GM19438 (cell line): ENCODE measurements around the gene WDCP.
"Not testable (repeated sequence)": the region's sequence is repeated elsewhere in the genome, so short reads cannot be mapped to it uniquely, and the experiment has no call there.

Source experiments
- ATAC-seq: cut with Tn5 transposase; IDR thresholded peaks from one replicate; pipeline ENCODE4 v1.9.1; 2021; ENCODE audit warnings: low read depth; ENCODE audit not compliant: unreplicated experiment

WDCP gene

DNA sequence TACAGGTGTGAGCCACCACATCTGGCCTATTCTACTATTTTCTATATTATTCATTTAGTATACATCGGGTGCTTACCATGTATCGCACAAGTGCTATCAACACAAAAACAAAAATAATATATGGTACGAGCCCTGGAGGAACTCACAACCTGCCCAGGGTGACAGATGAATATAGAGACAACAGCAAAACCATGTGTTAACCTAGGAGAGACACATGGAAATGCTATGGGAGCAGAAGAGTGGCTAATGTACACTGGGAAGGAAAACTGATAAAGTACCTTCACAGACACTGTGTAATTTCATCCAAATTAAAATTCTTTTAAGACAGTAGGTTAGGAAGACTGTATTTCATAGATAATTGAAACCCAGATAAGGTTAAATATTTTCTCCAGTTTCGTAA, 25.1 kb upstream of the WDCP start:
- ATAC-seq: no peak

DNA sequence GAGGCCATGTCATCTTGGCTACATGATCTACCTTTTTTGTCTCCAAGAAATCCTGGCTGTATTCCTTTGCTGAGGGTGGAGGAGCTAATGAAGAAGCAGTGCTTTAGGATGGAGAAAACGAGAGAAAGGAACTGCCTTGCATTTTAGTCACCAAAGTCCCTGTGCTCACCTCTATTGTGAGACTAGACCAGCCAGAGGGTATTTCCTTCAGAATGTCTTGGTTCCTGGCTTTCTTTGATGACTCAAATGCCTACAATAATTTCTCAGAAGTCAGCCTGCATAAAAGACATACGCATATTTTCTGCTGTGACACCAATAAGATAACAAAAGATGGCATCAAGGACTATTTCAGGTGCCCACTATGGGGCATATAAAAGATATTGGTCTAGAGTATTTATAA, 18.1 kb upstream of the WDCP start:
- no peak for ATAC-seq

DNA sequence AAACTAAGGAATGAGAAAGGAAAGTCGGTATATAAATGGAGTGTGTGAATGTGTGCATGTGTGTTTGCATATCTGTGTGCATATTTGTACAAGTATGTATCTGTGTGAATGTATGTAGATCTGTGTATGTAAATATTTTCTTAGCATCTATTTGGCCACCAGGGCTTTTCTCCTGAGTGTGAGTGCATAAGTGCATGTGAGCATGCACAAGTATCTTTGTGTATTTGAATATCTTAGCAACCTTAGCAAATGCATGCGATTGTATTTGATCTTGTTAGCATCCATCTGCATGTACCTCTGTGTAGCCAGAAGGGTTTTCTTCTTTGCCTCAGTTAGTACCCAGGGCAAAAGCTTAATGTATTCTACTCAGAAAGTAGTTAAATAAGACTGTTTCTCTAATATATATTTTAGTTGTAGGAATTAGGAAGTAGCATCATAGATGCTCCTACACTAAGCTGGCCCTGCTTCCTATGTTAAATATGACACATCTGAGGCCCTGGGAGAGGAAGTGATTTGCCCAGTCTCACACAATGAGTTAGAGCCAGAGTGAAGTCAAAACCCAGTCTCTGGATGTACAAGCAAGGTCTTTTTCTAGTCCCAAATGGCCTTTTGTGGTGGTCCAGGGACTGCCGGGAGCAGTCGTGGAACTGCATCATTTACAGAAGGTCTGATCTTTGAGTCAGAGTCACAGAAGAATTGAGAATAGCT, 11.5 kb upstream of the WDCP start:
- ATAC-seq: no peak

DNA sequence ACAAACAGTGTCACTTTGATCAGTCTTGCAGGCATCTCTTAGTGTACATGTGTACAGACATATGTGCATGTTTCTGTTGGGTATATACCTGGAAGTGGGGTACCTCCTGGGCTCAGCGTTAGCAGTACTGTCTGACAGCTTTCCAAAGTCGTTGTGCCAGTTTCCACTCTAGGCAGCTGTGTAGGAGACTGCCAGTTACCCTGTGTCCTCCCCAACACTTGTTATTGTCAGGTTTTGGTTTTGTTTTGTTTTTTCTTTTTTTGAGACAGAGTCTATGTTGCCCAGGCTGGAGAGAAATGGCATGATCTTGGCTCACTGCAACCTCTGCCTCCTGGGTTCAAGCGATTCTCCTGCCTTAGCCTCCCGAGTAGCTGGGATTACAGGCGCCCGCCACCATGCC, 8.6 kb upstream of the WDCP start:
- ATAC-seq: no peak

DNA sequence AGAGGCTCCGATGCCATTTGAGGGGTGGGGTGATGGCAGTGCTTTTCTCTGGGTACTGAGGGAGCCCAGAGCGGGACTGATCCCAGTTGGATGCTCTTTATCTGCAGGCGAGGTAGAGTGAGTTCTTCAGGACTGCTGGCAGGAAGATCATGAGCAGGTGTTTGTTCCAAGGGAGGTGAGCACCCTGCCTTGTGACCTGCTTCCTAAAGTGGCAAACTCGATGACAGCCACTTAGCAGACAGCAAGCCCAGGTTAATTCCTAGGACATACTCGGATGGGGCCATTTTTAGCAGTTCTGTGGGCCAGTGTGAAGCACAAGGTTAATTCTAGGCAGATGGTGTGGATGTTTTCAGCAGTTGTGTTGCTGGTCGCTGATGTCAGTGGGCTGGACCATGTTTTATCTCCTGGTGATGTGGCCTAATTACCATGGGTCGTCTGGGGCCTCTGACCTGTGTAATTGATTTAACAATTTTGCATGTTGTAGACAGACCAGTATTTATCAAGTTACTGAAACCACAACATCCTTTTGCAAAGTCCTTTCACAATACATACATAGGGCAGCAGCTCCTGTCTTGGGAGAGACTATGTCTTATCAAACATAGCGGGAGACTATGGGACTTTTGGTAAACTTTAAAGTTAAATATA, 7.3 kb upstream of the WDCP start:
- ATAC-seq: no peak

DNA sequence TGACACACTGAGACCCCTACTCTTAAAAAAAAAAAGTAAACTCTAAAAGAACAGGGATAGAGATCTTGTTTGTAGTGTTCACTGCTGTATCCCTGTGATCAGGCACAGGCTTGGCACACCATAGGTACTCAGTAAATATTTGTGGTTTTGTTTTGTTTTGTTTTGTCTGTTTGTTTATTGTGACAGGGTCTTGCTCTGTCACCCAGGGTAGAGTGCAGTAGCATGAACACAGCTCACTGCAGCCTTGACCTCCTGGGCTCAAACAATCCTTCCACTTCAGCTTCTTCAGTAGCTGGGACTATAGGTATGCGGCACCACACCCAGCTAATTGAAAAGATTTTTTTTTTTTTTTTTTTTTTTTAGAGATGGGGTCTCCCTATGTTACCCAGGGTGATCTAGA, 5.8 kb upstream of the WDCP start:
- no peak for ATAC-seq

DNA sequence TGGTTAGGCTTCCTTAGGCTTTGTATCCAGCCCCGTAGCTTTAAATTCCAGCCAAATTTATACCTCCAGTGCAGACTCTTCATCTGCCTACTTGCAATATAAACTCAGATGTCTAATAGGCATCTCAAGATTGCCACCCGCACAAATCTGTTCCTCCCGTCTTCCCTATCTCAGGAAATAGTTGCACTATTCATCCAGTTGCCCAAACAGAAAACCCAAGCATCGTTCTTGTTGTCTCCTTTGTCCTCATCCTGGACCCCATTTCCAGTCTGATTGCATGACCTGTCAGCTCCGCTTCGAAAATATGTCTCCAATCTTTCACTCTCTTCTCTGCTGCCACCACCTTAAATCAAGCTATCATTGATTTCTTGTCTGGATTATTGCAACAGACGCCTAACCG, 4.6 kb upstream of the WDCP start:
- no peak for ATAC-seq

DNA sequence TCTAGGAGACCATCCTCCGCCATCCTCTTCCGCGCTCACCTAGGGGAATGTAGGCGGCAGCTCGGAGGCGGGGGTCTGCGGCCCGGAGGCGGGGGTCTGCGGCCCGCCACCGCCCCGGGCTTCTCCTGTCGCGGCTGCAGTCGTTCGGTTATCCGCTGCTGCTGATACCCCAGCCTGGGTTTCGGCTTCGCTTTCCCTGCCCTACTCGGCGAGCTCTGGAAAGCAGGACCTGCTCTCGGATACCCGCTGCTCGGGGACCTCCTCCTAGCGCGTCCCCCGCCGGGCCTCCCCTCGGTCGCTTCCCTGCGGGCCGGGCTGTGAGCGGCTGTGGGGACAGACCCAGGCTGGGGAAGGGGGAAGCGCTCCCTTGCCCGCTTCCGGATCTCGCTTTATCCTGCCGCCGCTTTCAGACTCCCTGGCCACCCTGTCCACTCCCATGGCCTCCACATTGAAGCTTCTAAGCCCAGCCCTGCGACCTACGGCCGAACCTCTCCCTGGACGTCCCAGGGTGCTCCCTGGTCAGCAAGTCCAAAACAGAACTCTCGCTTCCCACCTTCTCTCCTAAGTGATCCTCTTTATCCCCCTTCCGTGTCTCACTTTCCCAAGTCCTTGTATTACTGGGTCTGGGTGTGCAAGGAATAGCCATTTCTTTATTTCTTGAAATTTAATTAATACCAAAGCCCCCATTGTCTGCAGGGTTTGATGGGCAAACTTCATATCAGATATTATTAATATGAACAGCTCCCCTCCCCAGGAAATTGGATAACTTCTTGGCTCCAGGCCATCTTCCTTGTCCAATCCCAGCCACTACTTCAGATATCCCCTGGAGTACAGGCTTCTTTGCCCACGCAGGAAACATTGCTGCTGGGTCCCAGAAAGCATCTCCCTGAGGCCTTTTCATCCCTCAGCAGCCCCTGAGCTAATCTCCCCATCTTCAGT, 3.1 kb upstream of the WDCP start:
- ATAC-seq: no peak

DNA sequence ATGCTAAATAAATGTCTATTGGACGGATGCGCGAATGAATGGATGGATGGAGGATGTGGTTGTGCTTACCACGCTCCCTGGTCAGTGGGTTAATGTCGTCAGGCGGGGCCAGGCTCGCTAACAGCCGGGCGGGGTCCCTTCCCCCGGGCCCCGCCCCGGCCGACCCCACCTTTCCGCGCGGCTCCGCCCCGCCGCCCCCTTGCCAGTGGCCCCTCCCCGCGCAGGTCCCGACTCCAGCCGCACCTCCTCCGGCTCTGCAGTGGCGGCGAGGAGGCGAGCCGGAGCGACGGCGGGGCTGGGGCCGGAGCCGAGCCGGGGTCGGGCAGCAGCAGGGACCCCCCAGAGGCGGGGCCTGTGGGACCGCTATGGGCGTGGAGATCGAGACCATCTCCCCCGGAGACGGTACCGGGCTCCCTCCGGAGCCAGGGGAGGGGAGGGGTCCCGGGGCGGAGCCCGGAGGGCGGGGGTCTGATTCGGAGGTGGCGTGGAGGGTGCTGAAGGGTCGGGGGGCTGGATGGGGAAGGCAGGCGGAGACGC, 2.4 kb upstream of the WDCP start, which contains the start of gene FKBP1B:
Gene FKBP1B, plus strand, starts transcription at position 257 of the 537 bp plus-strand sequence. Its CDS starts 109 bp downstream, at position 366.
- ATAC-seq: no peak

DNA sequence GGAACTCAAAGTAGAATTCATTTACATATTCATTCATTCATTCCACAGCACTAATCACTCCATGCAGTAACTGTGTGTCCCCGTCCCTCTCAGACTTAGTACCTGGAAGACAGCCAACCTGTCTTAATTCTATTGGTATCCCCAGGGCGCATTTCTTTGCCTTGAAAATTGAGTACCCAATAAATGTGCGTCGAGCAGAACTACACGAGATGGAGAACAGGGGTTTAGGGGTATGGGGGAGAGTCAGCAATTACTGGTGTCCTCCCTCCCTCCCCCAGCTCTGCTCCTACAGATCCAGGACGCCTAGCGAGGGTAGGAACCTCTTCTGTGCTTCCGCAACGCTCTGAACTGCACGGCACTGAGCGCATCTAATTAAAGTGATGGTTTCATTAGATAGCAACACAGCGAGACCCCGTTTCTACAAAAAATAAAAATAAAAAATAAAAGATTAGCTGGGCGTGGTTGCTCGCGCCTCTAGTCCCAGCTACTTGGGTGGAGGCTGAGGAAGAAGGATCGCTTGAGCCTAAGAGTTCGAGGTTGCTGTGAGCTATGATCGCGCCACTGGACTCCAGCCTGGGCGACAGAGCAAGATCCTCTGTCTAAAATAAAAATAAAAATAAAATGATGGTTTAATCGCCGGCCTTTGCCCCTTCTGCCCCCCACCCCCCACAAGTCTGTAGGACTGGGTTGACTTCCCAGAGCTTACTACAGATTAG, 1.7 kb upstream of the WDCP start:
- ATAC-seq: no peak

DNA sequence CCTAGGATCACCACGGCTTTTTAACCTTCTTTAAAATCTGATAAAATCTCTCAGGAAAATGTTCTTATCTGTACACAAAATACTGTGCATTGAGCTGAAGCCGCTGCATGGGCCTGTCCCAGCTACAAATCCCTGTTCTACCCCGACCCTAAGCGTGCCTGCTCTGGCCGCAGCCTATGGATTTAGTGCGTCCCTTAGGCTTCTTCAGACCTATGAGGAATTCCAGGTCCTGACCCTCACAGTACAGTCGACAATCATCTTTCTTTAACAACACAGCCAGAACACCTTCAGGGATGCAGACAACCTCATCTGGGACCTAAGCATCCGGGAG, 477 bp upstream of the WDCP start:
- ATAC-seq: no peak

DNA sequence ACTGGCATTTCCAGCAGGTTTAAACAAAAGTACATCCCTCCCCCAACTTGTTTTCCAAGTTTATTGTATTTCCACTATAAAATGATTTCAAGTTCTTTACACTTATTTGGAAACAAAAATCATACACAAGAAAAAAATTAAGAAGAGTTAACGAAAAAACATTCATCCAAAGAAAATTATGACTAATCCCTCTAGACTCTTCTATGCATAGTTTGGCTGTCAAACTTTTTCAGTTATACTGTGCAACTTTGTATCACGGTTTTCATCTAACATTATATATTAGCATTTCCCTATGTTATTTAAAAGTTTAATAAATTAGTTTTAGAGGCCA, 627 bp downstream of the WDCP start:
- ATAC-seq: no peak

DNA sequence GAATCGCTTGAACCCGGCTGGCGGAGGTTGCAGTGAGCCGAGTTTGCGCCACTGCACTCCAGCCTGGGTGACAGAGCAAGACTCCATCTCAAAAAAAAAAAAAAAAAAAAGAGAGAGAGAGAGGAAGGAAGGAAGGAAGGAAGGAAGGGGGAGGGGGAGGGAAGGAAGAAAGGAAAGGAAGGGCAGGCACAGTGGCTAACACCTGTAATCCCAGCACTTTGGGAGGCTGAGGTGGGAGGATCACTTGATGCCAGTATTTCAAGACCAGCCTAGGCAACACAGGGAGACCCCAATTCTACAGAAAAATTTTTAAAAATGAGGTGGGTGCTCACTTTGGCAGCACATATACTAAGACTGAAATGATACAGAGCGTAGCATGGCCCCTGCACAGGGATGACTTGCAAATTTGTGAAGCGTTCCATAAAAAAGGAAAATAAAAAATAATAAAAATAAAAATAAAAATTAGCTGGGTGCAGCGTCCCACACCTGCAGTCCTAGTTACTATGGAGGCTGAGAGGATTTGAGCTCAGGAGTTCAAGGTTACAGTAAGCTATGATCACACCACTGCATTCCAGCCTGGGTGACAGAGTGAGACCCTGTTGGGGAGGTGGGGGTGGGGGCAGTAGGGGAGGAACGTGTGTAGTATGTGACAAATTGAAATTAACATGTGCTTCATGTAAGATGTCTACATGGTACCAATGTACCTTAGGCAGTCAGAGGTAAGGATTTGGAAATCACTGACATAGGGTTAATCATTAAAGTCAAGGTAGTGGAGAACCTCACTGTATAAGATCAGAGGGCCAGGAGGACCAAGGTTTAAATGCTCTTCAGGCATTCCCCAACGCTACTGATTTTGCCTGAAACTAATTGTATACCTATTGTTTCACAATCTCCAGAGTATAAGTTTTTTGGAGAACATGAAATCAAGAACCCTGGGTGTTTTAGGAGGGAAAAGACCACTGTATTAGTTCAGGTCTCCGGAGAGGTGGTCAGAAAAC, 1.4 kb downstream of the WDCP start:
- ATAC-seq: no peak

DNA sequence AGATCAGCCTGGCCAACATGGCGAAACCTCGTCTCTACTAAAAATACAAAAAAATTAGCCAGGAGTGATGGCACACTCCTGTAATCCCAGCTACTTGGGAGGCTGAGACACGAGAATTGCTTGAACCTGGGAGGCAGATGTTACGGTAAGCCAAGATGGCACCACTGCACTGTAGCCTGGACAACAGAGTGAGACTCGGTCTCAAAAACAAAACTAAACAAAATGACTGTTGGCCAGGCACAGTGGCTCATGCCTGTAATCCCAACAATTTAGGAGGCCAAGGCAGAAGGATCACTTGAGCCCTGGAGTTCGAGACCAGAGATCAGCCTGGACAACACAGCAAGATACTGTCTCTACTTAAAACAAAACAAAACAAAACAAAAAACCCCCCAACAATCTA, 4.1 kb downstream of the WDCP start:
- not testable (repeated sequence) for ATAC-seq

DNA sequence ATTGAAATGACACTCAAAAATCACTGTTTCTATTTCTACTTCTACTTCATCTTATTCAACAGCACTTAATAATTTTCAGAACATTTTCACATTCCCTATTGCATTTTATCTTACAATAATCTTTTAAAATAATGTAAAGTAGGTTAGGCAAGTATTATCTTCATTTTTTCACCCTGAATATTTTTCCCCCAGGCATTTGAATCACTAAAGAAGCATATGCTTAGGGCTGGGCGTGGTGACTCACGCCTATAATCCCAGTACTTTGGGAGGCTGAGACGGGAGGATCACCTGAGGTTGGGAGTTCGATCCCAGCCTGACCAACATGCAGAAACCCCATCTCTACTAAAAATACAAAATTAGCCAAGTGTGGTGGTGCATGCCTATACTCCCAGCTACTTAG, 6.7 kb downstream of the WDCP start:
- ATAC-seq: no peak

DNA sequence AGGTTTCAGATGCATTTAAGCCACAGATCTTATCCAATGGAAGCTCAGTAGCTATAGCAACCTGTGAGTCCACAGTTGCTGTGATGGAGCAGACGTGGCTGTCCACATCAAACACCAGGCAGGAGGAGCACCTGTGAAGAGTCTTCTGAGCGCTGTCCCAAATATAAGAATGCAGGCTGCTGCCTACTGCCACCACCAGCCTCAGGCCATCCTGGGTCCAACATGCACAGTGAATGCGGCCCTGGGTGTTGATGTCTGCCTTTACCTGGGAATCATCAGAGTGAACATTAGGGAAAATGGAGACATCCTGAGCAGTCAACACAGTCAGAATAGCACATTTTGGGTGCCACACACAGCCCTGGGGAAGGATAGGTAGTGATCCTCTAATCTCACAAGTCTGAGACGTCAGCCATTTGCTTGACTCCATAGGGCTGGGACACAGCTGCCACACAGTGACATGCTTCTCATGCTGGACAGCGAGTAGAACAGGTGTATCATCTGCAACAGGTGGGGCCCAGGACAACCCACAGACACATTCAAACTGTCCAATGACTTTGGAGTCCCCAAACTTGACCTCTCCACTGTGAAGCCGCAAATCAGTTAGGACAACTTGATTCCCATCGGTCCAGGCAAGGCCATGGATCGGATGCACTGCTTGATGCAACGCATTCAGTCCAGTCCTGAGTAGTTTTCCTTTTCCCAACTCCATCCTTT, 8.2 kb downstream of the WDCP start:
- no peak for ATAC-seq

DNA sequence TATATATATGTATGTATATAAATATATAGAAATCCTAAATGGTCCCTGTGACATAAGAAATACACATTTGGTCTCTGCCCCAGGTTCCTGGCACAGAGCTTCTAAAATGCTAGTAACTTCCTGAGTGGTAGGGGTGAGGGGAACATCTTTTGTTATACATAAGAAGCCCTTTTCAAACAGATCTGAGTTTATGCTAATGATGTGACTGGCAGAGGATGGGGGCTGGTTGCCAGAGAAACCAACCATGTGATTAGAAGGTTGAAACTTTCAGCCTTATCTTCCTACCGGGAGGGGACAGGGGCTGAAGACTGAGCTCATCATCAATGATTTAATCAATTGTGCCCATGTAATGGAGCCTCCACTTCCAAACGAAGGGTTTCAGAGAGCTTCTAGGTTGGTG, 21.0 kb downstream of the WDCP start:
- no peak for ATAC-seq

DNA sequence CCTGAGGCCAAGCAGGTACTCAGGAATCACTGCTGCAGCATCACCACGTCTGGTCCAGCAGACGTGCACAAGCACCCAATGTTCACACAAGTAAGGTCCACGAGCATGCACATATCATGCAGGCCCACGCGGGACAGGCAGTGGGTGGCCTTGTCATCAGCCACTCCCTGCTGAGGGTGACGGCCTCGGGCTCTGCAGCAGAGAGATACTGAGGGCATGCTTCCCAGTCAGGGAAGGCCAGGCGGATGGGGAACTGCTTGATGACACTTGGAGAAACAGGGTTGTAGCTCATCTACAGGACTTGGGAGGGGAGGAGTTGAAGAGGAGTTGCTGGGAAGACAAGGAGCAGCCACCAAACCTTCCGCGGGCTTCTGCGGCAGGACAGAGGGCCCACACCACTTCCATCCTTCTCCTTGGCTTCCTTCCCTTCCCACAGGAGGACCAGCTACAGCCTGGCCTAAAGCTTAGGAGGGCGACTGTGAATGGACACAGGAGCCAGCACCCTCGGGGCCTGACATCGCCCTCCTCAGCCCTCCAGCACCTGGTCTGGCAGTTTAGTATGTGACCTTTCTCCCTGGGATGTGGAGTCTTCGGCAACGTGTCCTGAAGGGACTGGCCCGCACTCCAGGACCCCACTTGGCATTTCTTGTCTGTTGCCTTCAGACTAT, 22.1 kb downstream of the WDCP start:
- ATAC-seq: no peak
